Myocyte (in vitro differentiated cells): ENCODE measurements around the gene SMAGP. TPM values are rescaled to one million over a fixed set of nuclear protein-coding genes. Genes with fewer than 3 reads are reported as not detected.
A peak's percentile ranks its signal among the peaks of the same experiment; 100 is the strongest.
"Not testable (repeated sequence)": the region's sequence is repeated elsewhere in the genome, so short reads cannot be mapped to it uniquely, and the experiment has no call there.

Experiments
- DNase-seq: peaks from one replicate; pipeline ENCODE4 v3.0.0-alpha.2; 2012; ENCODE audit warnings: low read depth
- polyA plus RNA-seq: library from polyadenylated mRNA; unstranded; fragments of >200 nt; gene quantifications from one replicate; pipeline ENCODE4 v1.2.1, GENCODE V29; 2012; ENCODE audit warnings: missing spikeins
- total RNA-seq: library from RNA; depleted of rRNA; stranded (reverse); fragments of >200 nt; gene quantifications from 2 replicates; pipeline ENCODE4 v1.2.3, GENCODE V29; 2014

The SMAGP gene
- total RNA-seq, result 2.9 and 3.6 TPM in 2 replicates
- polyA plus RNA-seq, result 2.4 TPM

GRCh38 chr12:51270067-51270950, at the start of gene SMAGP:
SMAGP (minus strand) TSS chr12:51270415; CDS start chr12:51269278, 1,137 bp downstream.
- peak; percentile 63 for DNase-seq

- no peak for DNase-seq
Measured at GRCh38 chr12:51318846-51319599, 48.8 kb upstream of the SMAGP start.

- not testable (repeated sequence) for DNase-seq
Measured at GRCh38 chr12:51318057-51318806, 48.0 kb upstream of the SMAGP start.

GRCh38 chr12:51311389-51311788, 41.2 kb upstream of the SMAGP start:
- no peak for DNase-seq

GRCh38 chr12:51307655-51308593, 37.7 kb upstream of the SMAGP start:
- peak; percentile 23 for DNase-seq

DNA sequence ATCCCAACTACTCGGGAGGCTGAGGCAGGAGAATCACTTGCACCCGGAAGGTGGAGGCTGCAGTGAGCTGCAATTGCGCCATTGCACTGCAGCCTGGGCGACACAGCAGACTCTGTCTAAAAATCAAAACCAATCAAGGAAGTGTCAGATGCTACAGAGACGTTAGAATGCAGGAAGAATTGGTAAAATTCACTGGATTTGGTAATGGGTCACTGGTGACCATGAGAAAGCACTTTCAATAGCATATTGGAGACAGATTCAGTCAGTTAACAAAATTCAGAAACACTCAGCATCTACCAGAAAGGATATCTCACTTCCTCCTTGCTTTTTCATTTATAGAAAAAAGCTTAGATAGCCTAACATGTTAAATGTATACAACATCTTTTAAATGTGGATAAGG, 36.3 kb upstream of the SMAGP start:
- no peak for DNase-seq

DNA sequence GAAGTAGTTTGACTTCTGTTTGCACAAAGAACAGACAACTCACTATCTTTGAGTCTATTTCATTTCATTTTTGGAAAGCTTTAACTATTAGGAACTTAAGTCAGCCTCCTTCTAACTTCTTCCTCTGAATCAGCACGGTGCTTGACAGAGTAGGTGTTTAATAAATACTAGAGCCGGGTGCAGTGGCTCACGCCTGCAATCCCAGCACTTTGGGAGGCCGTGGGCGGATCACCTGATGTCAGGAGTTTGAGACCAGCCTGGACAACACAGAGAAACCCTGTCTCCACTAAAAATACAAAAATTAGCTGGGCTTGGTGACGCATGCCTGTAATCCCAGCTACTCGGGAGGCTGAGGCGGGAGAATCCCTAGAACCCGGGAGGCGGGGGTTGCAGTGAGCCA, 30.6 kb upstream of the SMAGP start:
- DNase-seq, result not testable (repeated sequence)

DNA sequence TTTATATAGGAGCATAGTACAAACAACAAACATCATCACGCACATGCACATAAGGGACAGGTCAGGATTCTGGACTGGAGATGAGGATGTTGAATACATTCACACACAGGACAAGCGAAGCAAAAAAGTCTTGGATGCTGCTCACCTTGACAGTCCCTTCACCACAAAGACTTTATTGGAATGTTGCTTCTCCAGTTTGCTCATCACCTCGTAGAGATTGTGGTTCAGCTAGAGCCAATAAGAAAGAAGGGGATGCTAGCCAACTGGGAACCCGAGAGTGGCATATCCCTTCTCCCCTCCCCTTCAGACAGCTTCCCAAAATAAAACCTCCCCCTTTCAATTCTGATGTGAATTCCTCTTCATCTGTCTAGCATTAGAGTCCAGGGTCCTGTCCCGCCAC, 25.4 kb upstream of the SMAGP start:
- no peak for DNase-seq

GRCh38 chr12:51294097-51294496, 23.9 kb upstream of the SMAGP start:
- not testable (repeated sequence) for DNase-seq

DNA sequence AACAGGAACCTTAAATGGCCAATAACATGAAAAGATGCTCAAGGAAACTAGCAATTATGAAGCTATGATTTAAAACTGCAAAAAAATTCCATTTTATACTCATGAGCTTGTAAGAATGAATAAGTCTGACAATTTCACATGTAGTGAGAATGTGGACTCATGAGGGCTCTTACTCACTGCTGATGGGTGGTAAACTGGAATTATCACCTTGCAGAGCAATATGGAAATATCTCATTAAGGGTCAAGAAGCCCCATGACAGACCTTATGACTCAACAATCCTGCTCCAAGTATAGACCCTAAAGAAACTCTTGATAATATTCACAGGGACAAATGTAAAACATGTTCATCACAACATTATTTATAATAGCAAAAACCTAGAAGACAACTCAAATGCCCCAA, 23.5 kb upstream of the SMAGP start:
- no peak for DNase-seq

GRCh38 chr12:51291603-51292513, 21.6 kb upstream of the SMAGP start:
- not testable (repeated sequence) for DNase-seq

DNA sequence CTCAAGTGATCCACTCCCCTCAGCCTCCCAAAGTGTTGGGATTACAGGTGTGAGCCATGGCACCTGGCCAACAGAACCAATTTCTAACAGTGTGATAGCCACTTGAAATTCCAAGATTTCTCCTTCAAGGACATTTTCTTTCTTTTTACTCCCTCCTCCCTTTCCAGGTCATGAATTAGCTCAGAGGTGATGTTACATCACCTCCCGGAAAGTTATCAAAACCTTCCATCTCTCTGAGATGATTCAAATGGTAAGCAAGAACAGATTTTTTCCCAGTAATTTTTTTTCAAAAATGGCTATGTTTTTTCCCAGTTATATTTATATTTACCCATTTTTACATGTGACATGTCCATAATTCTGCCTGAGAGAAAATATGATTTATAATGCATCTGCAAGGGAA, 15.6 kb upstream of the SMAGP start:
- DNase-seq, result no peak

DNA sequence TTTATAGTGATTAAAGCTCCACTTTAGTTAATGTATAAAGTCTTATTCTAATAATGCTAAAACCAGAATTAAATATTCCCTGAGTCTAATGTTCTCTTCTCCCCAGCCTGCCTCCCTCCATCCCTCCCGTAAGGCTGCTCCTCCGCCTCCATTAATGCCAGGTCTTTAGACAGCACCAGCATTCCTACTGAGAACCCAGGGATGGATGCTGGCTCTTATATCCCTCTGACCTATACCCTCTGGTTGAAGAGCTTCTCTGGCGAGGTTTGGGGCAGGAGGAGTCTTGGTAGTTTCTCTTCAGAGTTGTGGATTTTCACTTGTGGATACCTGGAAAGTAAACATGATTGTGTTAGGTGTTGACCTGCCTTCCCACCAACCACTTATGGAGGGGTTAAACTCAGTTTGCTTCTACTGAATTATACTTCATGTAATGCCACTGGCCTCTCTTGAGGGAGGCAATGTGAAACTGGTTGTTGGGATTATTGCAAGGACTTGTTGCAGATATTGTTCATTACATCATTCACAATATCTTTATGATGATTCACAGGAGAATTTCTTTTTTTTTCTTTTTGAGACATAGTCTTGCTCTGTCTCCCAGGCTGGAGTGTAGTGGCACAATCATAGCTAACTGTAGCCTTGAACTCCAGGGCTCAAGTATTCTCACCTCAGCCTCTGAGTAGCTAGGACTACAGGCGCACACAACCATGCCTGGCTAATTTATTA, 11.1 kb upstream of the SMAGP start:
- DNase-seq, result peak; percentile 5

DNA sequence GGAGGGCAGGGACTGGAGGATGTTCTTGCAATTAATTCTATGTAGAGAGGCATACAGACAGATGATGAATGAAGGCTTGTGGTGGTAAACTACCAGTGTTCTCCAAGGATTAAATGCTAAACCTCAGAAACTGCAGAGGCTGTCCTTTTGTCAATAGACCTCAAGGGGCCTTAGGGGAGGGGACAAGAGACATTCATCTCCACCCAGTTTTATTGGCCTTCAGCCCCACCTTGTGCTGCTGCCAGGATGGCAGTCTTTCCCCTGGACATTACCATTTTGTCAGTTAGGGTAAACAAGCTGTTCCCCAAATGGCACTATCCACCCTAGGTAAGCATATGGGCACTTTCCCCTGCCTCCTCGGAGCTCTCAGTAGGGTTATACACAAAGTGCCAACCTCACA, 4.9 kb upstream of the SMAGP start:
- no peak for DNase-seq

DNA sequence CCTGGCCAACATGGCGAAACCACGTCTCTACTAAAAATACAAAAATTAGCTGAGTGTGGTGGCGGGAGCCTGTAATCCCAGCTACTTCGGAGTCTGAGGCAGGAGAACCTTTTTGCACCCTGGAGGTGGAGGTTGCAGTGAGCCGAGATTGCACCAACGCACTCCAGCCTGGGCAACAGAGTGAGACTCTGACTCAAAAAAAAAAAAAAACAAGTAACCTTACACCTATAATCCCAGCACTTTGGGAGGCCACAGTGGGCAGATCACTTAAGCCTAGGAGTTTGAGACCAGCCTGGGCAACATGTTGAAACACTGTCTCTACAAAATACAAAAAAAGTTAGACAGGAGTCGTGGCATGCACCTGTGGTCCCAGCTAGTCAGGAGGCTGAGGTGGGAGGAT, 2.6 kb upstream of the SMAGP start:
- not testable (repeated sequence) for DNase-seq

DNA sequence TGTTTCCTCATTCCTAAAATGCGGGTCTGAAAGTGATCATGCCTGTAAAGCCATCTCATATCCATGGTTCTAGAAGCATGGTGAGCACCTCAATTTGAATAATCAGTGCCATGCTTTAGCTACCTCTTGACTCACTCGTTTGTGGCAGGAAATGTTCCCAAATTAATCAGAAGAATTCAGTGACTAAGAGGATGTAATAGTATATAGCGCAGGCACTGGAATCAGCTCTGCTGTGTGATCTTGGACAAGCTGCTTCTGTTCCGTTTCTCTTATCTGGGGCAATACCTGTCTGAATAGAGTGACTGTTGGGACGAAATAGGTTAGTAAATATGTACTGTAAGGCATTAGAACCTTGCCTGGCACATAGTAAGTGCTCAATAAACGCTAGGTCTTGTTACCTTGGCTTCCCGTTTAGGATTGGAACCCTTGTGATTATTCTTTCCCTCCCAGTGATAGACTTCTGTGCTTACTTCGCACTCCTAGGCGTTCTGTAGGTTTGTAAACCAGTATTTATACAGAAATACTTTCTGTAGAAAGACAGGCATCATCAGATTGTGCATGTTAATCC, 820 bp upstream of the SMAGP start:
- DNase-seq, result peak; percentile 71

DNA sequence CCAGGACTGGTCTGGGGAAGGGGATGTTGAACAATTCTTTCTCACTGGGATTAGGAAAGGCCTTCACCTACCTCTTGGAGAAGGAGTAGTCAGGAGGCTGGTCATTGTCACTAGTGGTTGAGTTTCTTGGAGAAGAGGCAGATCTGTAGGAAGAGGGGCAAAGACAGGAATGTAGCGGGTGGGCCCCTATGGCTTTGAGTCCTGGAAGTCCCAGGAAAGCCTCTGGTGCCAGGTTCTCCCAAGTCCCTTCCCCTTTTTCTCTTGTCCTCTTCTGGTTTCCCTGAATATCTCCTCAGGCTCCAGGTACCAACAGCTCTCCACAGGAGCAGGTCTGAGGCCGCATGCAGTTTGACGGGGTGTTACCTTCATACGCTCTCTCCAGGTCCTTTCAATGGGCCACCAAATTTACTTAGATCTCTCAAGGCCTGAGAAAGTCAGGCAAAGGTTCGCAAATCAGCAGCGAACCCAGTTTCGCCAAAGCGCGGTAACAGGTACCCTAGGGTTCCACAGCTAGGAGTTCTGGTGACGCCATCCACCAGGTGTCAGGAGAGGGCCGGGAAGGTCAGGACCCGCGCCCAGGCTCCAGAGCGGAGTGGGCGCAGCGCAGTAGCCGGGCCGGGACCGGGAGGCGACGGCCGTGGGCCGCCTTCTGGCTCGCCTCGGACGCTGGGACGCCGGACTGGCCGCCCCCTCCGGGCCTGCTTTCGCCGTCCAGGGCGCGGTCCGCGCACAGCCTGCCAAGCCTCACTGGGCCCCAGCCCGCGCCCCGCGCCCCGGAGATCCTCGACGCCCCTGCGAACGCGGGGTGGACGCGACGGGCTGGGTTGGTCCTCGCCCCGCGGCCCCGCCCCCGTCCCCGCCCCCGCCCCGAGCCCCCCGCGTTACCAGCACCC, 795 bp downstream of the SMAGP start:
- peak; percentile 55 for DNase-seq
